CD4-positive, alpha-beta T cell treated with Interferon gamma for 1 hour (primary cell): Measurements from ENCODE around the gene S100A4.
A peak's percentile ranks its signal among the peaks of the same experiment; 100 is the strongest.
"Not testable (repeated sequence)": the region's sequence is repeated elsewhere in the genome, so short reads cannot be mapped to it uniquely, and the experiment has no call there.

Experiments
- DNase-seq: peaks from one replicate; pipeline ENCODE4 v3.0.0-alpha.2; 2020

The S100A4 gene

DNA sequence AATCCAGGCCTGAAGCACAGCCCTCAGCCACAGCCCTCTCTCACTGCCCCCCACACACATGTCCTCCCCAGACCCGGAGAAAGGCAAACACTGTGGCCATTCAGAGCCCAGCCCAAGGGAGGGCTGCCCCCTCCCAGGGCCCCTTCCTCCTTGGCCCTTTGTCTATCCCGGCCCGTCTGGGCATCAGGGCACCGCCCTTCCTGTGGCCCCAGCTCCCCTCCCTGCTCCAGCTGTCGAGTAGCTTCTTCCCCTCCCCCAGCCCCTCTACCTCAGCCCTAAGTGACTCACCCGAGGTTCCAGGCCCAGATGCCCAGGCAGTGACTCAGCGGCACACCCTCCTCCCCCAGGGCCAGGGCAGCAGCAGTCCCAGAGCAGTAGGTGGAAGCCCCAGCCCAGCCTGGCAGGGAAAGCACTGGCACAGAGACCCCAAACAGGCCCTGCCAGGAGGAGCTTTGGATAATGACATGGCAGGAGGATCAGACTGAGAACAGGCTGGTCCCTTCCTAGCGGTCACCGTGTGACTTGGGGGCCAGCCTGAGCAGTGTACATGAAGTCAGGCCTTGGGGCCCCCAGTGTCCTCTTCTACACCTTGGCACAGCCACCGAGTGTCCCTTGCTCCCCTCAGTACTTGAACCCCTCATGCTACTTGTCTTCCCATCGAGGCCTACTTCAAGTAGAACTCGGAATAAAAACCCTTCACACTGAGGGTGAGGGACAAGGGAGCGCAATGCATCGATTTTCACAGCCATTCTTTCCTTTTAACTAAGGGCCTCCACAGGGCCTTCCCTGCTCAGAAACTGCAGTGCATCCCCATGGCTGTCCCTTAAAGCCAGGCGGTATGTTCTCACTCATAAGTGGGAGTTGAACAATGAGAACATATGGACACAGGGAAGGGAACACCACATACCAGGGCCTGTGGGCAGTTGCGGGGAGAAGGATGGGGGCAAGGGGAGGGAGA lies 21.1 kb upstream of the S100A4 start:
- peak; percentile 88 for DNase-seq

DNA sequence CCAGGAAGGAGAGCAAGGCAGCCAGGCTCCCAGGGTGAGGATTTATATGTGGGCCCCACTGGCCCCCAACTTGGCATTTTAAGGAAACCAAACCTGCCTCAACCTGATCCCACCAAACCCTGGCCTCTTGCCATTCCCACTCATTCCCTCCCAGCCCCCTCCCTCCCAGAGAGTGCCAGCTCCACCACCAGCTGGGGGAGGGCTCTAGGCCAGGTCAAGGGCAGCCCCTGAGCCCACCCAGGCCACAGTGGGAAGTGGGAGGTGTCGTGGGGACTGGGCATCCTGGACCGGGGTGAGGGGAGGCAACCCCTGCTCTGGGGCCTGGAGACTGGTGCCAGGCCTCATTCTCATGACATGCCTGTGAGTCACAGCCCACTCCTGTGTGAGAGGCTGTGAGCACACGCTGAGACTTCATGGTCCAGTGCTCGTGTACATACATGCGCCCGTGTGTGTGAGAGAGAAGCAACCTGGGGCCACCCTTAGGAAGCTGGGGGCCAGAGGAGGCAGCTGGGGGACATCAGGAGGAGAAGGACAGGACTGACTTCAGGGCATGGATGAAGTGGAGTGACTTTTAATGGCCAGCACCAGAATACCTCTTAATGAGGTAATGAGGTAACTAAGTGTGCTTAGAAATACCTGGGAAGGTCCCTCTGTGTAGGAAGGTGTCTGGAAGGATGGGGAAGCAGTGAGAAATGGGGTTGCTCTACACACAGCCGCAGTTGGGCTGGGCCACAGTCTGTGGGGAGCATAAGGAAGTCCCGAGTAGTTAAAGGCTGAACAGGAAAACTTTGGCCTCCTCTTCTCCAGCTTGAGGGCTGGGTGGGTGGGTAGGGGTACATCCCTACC lies 20.1 kb upstream of the S100A4 start, which contains the start of gene S100A2:
TSS of gene S100A2 (minus strand) at position 316 of the 846 bp plus-strand sequence. CDS start 1,967 bp downstream, outside the sequence.
- peak; percentile 66 for DNase-seq

DNA sequence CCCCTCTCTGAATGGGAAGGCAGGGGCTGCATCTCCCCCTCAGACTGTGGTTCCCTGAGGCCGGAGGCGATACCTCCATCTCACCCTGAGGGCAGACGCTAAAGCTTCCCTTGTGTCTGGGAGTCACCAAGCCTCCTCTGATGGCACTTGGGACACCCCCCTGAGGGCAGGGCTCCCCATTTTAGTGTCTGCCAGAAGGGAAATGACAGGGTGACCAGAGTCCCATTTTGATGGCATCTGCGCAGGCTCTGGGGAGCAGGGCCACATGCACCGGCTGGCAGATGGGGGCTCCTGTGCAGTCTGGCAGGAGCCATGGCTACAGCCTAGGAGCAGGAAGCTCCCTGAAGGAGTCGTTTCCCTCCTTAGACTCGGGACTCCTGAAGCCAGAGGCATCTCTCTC lies 18.4 kb upstream of the S100A4 start:
- DNase-seq = no peak

DNA sequence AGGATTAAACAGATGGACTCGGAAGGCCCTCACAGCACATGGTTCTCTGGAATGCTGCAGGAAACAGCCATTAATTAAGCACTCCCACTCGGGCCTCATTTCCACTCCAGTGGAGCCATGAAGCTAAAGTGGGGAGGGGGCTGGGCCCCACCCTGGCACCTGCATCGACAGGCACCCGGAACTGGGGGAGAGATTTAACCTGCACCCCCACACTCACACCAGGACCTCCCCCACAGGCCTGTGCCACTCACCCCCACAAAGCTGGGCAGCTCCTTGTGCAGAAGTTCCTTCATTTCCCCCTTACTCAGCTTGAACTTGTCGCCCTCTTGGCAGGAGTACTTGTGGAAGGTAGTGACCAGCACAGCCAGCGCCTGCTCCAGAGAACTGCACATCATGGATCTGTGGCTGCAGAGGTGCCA lies 17.9 kb upstream of the S100A4 start:
- no peak for DNase-seq

DNA sequence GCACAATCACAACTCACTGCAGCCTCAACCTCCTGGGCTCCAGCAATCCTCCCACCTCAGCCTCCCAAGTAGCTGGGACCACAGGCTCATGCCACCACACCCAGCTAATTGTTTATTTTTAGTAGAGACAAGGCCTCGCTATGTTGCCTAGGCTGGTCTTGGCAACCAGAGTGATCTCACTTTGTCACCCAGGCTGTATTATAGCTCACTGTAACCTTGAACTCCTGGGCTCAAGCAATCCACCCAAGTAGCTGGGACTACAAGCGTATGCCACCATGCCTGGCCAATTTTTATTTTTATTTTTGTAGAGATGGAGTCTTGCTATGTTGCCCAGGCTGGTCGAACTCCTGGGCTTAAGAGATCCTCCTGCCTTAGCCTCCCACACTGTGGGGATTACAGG lies 16.4 kb upstream of the S100A4 start:
- not testable (repeated sequence) for DNase-seq

DNA sequence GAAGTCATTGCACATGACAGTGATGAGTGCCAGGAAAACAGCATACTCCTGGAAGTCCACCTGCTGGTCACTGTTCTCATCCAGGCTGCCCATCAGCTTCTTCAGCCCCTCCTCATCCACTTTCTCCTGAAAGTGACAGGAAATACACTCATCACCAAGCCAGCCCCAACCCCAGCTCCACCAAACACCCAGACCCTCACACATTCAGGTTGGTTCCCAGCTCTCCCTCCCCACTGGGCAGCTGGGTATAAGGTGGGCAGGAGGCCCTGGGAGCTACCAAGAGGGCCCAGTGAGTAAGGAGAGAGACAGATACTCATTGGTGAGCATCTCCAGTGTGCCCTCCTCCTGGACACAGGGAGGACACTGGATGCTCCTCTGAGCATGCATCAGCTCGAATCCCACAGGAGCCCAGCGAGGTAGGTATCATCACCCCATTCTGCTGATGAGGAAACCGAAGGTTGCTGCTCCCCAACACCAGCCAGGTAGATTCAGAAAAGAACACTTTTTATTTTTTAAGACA lies 15.9 kb upstream of the S100A4 start:
- DNase-seq = no peak

DNA sequence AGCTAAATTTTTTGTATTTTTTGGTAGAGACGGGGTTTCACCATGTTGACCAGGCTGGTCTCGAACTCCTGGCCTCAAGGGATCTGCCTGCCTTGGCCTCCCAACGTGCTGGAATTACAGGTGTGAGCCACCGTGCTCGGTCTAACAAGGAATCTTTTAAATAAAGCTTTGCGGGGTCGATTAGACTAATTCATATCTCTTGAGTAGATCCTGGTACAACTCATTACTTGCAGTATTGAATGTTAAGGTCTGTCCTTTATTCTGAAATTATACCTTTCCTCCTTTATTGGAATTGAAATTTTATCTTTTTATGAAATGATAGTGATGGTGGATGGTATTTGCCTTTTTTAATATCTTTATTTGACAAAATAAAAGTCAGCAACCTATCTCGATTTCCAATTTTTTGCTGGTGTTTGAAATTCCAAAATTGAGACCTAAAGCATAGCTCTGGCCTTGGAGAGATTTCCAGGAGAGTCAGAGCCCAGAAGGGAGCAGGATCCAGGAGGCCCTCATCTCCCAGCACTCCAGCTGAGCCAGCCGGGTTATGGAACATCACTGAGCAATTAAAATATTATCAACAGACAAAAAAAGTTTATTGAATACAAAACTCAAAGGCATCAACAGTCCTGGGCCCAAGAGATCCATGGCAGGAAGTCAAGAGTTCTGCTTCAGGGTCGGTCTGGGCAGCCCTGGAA lies 15.3 kb upstream of the S100A4 start:
- DNase-seq = no peak

DNA sequence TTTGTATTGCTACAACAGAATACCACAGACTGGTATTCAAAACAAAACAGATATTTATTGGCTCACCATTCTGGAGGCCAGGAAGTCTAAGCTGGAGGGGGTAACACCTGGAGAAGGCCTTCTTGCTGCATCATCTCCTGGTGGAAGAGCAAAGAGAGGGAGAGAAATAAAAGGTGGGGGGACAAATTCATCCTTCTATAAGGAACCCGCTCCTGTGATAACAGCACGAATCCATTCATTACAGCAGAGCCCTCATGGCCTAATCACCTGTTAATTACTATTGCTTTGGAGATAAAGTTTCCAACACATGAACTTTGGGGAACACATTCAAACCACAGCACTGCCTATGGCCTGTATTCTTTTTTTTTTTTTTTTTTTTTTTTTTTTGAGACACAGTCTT lies 14.6 kb upstream of the S100A4 start:
- DNase-seq = no peak

DNA sequence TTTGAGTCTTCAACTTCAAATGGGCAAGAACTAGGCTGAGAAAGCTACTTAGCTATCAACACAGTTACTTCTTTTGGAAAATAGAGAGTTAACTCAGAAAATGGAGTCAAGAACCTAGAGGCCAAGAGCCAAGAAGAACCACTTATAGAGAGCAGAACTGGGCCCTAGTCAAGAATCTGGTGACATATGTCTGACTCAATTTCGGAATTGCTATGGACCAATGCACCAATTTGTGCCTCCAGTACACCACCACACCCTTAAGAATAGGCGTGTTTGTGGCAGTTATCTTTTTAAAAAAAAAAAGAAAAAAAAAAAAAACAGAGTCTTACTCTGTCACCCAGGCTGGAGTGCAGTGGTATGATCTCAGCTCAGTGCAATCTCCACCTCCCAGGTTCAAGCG lies 12.3 kb upstream of the S100A4 start:
- DNase-seq = no peak

DNA sequence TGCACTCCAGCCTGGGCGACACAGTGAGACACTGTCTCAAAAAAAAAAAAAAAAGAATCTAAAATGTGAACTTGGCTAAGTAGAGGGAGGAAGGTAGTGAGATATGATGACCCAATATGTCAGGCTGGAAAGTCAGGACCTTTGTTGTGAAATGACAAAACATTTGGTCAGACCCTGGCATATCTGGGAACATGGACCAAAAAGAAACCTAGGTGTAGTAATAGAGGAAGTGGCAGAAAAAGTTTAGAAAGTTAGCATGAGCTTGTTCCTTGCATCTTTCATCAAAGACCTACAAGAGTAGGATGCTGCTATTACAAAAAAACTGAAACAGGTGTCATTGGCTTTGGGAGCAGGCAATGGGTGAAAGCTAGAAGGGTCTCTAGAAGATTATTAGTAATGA lies 10.7 kb upstream of the S100A4 start:
- DNase-seq = no peak

DNA sequence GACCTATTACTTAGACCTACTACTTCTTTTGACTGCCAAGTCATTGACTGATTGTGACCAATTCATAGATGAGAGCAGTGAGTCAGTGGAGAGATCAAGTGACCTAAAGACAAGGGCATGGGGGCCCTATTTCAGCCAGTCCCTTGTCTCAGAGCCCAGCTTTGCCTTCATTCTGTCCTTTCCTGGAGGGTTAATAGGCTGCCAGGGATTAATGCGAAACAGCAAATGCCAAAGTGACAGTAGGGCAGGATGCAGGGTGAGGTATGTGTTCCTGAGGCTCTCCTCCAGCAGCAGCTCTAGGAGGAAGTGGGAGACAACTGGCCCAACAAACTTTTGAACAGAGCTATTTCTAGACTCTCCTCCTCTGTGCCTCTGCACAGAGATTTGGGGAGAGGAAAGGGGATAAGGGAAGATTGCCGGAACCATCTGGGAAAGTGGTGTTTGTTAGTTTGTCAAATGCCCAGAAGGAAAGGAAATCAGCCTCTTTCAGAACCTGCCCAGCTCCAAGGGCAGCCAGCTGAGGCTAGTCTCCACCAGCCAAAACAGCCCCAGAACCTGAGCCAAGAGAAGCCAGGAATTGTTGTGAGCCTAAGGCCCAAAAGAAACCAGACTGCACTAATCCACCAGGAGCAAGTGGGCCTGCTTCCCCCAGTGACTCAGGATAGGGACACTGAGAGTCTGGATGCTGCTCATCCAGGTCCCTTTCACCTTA lies 8.4 kb upstream of the S100A4 start:
- DNase-seq = no peak

DNA sequence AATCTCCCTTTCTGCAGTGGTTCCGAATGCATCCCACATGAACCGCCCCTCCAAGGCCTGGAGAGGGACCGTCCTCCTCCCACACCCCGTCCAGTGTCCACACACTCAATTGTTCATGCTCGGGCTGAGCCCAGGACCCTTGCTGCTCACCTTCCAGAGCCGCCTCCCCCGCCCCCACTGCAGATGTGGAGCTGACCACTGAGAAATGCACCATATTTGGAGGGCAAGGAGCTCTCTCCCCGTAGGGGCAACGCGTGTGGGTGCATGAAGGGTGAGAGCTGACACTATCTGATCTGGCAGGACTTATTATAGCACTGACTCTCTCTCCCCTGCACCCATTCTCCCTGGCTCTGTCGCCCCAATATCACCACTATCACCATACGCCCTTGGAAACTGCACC lies 7.5 kb upstream of the S100A4 start:
- DNase-seq = no peak

DNA sequence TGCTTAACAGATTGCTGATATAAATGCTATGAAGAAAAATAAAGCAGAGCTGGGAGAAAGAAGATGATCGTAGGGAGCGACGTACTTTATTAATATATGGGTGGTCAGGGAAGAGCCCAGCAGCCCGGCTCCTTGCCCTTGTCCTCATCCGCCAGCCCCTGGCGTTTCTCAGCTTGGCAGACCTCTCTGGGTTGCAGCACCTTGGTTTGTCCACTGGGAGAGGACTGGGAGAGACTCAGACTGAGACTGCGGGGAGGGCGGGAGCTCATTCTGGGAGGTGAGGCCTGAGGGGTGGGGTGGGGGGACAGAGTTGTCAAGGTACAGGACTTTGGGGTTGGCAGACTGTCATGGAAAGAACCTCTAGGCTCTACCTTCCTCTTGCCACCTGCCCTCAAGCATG lies 6.7 kb upstream of the S100A4 start:
- DNase-seq = no peak

DNA sequence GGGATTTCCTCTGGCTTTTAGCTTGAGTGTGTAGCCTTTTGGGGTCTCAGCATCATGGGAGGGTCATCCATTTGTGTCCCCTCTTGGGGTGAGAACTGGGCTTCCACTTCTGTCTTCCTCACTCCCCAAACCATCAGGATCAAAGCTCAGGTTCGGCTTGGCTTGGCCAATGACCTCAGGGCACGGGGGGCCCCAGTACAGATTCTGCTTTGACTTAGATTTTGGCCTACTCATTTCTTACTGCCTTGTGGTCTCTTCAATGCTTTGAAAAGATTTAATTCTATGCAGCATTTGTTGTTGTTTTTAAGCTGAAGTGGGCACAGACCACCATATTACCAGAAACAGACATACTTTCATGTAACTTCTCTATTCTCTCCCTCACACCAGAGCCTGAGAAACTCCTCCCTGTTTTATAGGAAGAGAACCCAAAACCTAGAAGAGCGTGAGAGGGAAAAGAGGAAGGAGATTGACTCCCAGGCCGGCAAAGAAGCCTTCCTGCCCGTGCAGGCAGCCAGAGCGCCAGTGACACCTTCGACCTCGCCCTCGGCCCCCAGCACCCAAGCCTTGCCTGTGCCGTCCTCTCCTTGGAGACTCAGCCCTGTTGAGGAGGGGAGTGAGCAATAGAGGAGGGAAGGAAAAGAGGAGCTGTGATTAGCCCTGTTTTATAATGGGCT lies 5.4 kb upstream of the S100A4 start:
- peak; percentile 34 for DNase-seq

DNA sequence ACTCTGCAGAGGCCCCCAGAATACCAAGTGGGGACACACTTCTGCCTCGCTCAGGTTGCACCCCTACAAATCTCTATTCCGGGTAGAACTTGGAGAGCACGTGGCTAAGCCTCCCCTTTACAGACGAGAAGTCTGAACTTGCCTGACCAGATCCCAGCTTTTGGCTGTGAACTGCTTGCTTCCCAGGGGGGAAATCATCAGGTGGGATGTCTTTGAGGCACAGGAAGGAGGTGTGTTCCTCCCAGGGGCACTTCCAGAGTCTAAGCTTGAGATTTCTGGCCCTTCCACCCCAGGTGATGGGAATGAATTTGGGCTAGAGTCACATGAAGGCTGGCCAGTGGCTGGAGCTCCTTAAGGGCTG lies 4.8 kb upstream of the S100A4 start:
- no peak for DNase-seq

DNA sequence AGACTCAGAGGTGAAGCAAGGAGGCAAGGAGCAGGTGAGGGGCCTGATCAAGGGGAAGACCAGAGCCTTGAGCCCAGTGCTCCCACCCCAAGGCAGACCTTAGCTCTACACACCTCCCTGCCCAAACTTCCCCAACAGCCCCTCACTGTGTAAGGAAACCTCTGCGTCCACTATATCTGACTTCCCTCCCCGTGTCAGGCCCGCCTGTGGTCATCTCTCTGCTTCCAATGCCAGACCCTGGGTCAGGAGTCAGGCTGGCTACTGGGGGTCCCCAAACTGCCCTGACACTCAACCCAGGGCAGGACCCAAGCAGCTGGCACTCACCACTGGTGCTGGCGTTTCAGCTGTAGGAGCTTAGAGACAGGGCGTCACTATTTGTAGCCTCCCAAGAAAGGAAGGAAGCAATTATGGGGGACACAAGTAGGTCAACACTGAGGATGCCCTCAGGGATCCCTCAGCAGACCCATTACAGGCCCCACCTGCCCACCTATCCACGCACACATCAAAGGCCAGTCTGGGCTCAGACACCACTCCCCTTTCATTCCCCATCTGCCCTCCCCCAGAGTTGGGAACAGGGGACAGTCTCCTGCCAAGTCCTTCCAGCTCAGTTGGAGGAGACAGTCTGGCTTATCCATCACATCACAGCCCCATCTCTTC lies 4.3 kb upstream of the S100A4 start:
- no peak for DNase-seq

DNA sequence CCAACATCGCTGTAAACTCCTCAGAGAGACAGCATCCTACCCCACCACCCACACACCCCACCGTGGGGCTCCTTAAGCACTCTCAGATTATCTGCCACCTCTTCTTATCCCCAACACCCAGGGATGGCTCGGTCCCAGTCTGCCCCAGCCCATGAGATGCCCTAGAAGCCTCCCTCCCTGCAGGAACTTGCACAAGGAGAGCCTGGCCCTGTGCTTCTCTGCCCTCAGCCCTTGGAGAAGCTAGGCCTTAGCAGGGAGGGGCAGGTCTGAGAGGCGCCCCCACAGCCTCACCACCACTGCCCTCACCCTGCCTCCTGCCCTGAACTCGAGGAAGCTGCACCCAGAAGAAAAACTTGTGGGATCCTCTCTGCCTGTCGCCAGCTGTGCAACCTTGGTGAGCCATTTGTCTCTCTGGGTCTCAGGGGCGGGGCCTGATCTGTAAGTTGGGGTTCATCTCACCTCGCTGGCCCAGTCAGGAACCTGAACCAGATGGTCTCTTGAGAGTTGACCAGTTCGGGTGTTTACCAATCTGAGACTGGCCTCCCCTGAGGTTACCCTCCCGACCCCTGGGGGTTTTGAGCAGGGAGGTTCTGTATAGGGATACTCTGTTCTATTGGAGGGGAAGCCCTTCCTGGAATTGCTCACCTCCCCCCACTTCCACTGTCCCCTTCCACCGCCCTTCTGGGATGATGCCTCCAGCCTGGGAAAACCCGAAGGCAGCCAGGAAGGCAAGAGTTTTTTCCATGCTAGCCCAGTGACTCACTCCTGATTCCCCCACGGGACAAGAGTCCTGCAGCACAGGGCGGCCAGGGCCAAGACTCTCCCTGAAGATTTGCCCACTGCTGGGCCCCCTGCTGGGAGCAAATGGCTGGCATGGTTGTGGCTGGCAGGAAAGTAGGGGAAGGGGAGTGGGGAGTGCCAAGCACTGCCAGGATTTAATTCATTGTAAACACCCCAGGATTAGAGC lies 3.4 kb upstream of the S100A4 start, which contains the start of gene S100A3:
TSS of gene S100A3 (minus strand) at position 537 of the 967 bp plus-strand sequence. CDS start 773 bp downstream, outside the sequence.
- no peak for DNase-seq

DNA sequence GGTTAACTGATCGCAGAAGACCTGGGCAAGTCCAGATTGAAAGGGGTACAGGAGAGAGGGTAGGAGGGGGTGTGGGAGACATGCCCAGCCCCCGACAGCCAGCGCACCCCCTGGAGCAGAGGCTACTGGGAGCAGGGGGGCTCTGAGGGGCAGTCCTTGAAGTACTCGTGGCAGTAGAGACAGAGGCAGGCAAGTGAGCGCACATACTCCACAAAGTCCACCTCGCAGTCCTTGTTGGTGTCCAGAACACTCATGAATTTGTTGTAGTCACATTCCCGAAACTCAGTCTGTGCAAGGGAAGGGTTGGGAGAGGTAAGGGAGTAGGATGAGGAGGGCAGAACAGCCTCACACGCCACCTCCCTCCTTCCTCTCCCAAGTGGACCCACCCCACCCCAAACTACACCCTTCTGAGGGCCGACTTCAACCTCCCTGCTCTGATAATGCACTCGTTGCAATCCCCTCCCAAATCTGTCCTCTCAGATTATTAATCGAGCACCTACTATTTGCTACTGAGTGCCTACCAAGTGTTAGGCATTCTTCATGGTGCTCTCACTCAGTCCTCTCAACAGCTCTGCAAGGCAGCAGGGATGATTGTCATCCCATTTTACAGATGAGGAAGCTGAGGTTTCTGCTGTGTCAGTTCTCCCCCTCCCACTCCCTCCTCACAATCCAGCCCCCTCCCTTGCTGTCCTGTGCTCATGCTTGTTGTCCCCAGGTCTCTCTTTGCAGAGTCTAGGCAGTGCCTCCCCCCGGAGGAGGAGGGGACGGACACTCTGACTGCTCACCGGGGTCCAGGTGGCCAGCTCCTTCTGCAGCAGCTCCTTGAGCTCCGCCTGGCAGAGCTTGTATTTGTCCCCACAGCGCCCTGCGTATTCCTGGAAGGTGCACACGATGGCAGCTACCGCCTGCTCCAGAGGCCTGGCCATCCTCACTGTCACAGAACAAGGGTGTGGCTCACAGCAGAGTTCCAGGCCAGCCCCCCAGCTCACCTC lies 2.2 kb upstream of the S100A4 start:
- DNase-seq = no peak
